Measurements from ENCODE around the gene ARHGAP31.

GRCh38 chr3:119331661-119332060 lies 37.5 kb downstream of the ARHGAP31 start:
- no peak for TF ChIP-seq CTCF (IDR thresholded peaks at IDR 0.05)
- no peak for TF ChIP-seq POLR2A (IDR thresholded peaks at IDR 0.05)
